Measurements from ENCODE around the gene DLG2. TPM values are rescaled to one million over a fixed set of nuclear protein-coding genes. Genes with fewer than 3 reads are reported as not detected.
"Not testable (repeated sequence)": the region's sequence is repeated elsewhere in the genome, so short reads cannot be mapped to it uniquely, and the experiment has no call there.

Gene DLG2
- polyA plus RNA-seq, 3 donors: 0.24 to 0.39 TPM; not detected in 1

GRCh38 chr11:85606237-85606636, 20.9 kb downstream of the DLG2 start:
- intact Hi-C loops (cut with micrococcal nuclease): not testable (repeated sequence)
- WGBS (ENCODE audit: insufficient coverage): no CpG with 5 or more reads among the region's 3 CpGs

GRCh38 chr11:85603220-85603619, 23.9 kb downstream of the DLG2 start:
- TF ChIP-seq CTCF (IDR thresholded peaks at IDR 0.05): no peak
- no peak for DNase-seq
- H3K36me3 ChIP-seq (replicated peaks in 1 of 2; ENCODE audit: control insufficient read depth in 1 of 2, insufficient read depth in 2 of 2, low read length in 2 of 2): no peaks in the 10 kb centered on the region
- Mint-ChIP-seq H3K27me3 (ENCODE audit: low read depth in 3 of 3) (peaks cover 0 to 3% (median 0%) of the 10 kb centered on the region in 3 donors), H3K36me3 (no peaks in the 10 kb centered on the region), H3K27ac (no peak overlapping the region), H3K4me3 (no peak overlapping the region), H3K9me3 (peaks cover 0 to 5% (median 3%) of the 10 kb centered on the region in 7 donors), H3K4me1 (peaks cover 11% of the 10 kb centered on the region)
- H3K4me3 ChIP-seq (replicated peaks in 1 of 3; ENCODE audit: low read depth in 2 of 3, low read length in 3 of 3): no peak overlapping the region
- H4K20me1 ChIP-seq (ENCODE audit: insufficient read depth, low read length): no peaks in the 10 kb centered on the region
- no peaks in the 10 kb centered on the region for H3K79me2 ChIP-seq (ENCODE audit: insufficient read depth, low read length)
- H3K9me3 ChIP-seq (replicated peaks in 1 of 2; ENCODE audit: control insufficient read depth in 1 of 2, insufficient read depth in 1 of 2, low read length in 2 of 2): peaks cover 0 to 4% of the 10 kb centered on the region in 2 donors
- WGBS (ENCODE audit: insufficient coverage): 50% methylated on average over 1 of the region's 4 CpGs
- H3K27me3 ChIP-seq (ENCODE audit: control insufficient read depth in 2 of 2, insufficient read depth in 2 of 2, low read length in 2 of 2): no peaks in the 10 kb centered on the region
- peaks cover 5 to 12% of the 10 kb centered on the region in 2 donors for H3K4me1 ChIP-seq (ENCODE audit: control insufficient read depth in 1 of 2, insufficient read depth in 2 of 2, low read length in 2 of 2)
- H3K9ac ChIP-seq (ENCODE audit: insufficient read depth, low read length, poor library complexity, severe bottlenecking): no peak overlapping the region
- intact Hi-C loops (cut with micrococcal nuclease): no loop called here
- no peak overlapping the region for H3K27ac ChIP-seq (ENCODE audit: low read depth in 1 of 2, low read length in 2 of 2)
- H2AFZ ChIP-seq (ENCODE audit: insufficient read depth, low read depth, low read length, poor library complexity, severe bottlenecking): no peak overlapping the region
- H3K4me2 ChIP-seq (replicated peaks; ENCODE audit: extremely low read depth, low read length, poor library complexity, severe bottlenecking): no peak overlapping the region

More at GRCh38 chr11:85606237-85606636, 20.9 kb downstream of the DLG2 start:
- not testable (repeated sequence) for H2AFZ ChIP-seq (ENCODE audit: insufficient read depth, low read depth, low read length, poor library complexity, severe bottlenecking); H3K9me3 Mint-ChIP-seq; H3K27me3 Mint-ChIP-seq (ENCODE audit: low read depth in 3 of 3); H3K9ac ChIP-seq (ENCODE audit: insufficient read depth, low read length, poor library complexity, severe bottlenecking); H3K4me1 Mint-ChIP-seq; H3K4me3 Mint-ChIP-seq; H3K79me2 ChIP-seq (ENCODE audit: insufficient read depth, low read length); H3K4me3 ChIP-seq (replicated peaks in 1 of 3; ENCODE audit: low read depth in 2 of 3, low read length in 3 of 3); H3K36me3 Mint-ChIP-seq; H3K9me3 ChIP-seq (replicated peaks in 1 of 2; ENCODE audit: control insufficient read depth in 1 of 2, insufficient read depth in 1 of 2, low read length in 2 of 2); H3K27me3 ChIP-seq (ENCODE audit: control insufficient read depth in 2 of 2, insufficient read depth in 2 of 2, low read length in 2 of 2); H3K36me3 ChIP-seq (replicated peaks in 1 of 2; ENCODE audit: control insufficient read depth in 1 of 2, insufficient read depth in 2 of 2, low read length in 2 of 2); H3K27ac ChIP-seq (ENCODE audit: low read depth in 1 of 2, low read length in 2 of 2); H4K20me1 ChIP-seq (ENCODE audit: insufficient read depth, low read length); H3K4me2 ChIP-seq (replicated peaks; ENCODE audit: extremely low read depth, low read length, poor library complexity, severe bottlenecking); H3K27ac Mint-ChIP-seq; DNase-seq
- H3K4me1 ChIP-seq (ENCODE audit: control insufficient read depth in 1 of 2, insufficient read depth in 2 of 2, low read length in 2 of 2): peaks cover 5 to 12% of the 10 kb centered on the region in 2 donors

Data from CD14-positive monocyte (primary cell).